HG03432 (cell line): ENCODE data around the gene YAF2.
"Not testable (repeated sequence)": the region's sequence is repeated elsewhere in the genome, so short reads cannot be mapped to it uniquely, and the experiment has no call there.

Source experiments
- ATAC-seq: cut with Tn5 transposase; IDR thresholded peaks from one replicate; pipeline ENCODE4 v1.9.1; 2021; ENCODE audit warnings: mild to moderate bottlenecking, moderate library complexity; ENCODE audit not compliant: unreplicated experiment

The YAF2 gene

GRCh38 chr12:42199007-42199406, 39.0 kb downstream of the YAF2 start:
- no peak for ATAC-seq

GRCh38 chr12:42196723-42197603, 41.1 kb downstream of the YAF2 start:
- ATAC-seq, result no peak

GRCh38 chr12:42192686-42193085, 45.4 kb downstream of the YAF2 start:
- no peak for ATAC-seq

DNA sequence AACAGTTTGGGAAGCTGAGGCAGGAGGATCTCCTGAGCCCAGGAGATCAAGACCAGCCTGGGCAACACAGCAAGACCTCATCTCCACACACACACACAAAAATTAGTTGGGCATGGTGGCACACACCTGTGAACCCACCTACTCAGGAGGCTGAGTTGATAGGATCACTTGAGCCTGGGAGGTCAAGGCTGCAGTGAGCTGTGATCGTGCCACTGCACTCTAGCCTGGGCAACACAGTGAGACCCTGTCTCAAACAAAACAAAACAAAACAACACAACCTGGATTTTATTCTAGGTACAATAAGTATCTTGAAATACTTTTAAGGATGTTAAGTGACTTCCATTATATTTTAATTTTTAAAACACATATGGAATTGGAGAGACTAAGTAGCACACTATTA, 45.8 kb downstream of the YAF2 start:
- ATAC-seq, result no peak

DNA sequence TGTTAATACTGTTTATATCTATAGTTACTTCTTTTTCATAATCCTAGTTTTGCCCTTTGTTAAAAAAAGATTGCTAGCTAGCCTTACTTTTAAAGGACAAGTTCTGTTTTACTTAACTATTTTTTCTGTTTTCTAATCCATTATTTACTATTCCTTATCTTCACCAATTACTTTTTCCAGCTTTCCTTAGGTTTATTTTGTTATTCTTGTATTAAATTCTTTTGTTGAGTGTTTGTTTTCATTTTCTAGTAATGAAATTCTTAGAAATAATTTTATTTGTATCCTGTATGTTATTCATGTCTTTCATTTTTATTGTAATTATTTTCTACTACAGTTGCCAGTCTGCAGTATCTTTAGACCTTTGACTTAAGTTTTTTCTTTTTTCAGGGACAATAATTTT, 47.7 kb downstream of the YAF2 start:
- no peak for ATAC-seq

GRCh38 chr12:42188275-42188674, 49.8 kb downstream of the YAF2 start:
- ATAC-seq, result not testable (repeated sequence)

GRCh38 chr12:42187799-42188198, 50.2 kb downstream of the YAF2 start:
- no peak for ATAC-seq

- peak; percentile 64 for ATAC-seq
Observed at GRCh38 chr12:42186793-42187192, 51.3 kb downstream of the YAF2 start.

GRCh38 chr12:42182394-42182793, 55.7 kb downstream of the YAF2 start:
- no peak for ATAC-seq

DNA sequence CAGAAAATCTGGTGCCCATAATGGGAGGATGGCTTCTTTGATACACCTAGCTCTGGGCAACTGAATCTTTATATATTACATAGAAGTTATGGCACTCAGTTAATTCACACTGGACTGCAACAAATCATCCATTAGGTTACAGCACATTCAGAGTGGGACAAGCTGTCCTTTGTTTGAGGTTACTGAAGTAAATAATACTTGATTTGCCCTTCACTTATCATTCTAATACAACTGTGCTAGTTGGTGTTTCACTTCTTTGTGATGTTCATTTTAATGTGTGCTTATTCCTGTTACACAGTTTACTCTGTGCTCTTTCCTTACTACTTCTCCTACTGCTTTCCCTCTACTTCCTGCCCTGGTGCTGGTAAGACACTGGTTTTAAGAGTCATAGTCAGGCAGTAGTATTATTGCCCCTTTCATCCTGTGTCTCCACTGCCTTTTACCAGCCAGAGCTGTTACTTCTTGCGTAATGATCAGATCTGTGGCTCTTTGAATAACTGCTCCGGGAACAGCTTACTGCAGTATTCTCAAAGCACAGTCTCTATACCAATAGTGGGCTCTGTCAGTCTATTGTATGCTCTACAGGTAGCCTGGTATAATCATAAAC, 57.0 kb downstream of the YAF2 start:
- no peak for ATAC-seq

DNA sequence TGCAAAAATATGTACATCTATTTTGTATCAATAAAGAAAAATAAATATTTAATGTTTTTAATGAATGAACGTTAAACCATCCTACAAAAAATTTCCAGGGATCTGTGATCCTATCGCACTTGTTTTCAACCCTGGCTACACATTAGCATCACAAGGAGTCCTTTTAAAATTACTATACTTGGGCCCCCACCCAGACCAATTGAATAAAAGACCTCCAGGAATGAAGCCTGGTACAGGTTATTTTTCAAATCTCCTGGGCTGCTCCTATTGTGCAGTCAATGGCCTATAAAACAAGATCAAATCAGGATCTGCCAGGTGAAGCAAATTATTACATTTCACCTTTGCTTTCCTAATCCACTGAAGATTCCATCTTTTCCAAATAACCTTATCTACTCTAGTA, 59.9 kb downstream of the YAF2 start:
- ATAC-seq, result no peak

GRCh38 chr12:42174978-42175377, 63.1 kb downstream of the YAF2 start:
- no peak for ATAC-seq

GRCh38 chr12:42173961-42174521, 64.0 kb downstream of the YAF2 start:
- ATAC-seq, result no peak

- ATAC-seq, result no peak
Observed at GRCh38 chr12:42172441-42173210, 65.4 kb downstream of the YAF2 start.

DNA sequence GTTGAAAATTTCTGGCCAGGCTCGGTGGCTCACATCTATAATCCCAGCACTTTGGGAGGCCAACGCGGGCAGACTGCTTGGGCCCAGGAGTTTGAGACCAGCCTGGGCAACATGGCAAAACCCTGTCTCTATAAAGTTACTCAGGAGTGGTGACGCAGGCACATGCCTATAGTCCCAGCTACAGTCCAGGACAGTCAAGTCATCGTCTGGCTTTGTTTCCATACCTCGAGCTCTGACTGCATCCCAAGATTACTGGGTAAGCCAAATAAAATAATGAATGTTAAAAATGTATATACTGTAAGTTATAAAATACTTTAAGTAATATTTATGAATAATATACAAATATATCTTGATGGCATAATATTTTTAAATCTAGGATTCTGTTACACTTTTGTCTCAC, 70.3 kb downstream of the YAF2 start:
- no peak for ATAC-seq

DNA sequence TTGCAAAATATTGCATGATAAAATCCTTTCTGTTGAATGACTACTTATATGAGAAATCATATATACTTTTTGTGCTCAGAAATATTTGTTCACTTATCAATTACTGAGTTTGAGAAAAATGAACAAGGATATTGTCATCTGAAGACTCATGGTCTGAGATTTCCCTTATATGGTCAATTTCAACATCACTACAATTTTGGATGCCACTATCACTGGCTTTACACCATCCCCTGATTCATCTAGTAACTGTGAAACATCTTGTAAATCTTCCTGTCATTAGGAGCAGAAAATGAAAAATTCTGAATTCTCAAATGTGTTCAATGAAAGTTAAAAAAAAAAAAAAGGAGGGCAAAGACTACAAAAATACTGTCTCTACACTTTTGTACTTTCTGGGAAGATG, 71.5 kb downstream of the YAF2 start:
- no peak for ATAC-seq

GRCh38 chr12:42163913-42164312, 74.1 kb downstream of the YAF2 start:
- no peak for ATAC-seq

- ATAC-seq, result no peak
Observed at GRCh38 chr12:42162965-42163364, 75.1 kb downstream of the YAF2 start.

- no peak for ATAC-seq
Observed at GRCh38 chr12:42162193-42162592, 75.9 kb downstream of the YAF2 start.

- ATAC-seq, result no peak
Observed at GRCh38 chr12:42161529-42161928, 76.5 kb downstream of the YAF2 start.

DNA sequence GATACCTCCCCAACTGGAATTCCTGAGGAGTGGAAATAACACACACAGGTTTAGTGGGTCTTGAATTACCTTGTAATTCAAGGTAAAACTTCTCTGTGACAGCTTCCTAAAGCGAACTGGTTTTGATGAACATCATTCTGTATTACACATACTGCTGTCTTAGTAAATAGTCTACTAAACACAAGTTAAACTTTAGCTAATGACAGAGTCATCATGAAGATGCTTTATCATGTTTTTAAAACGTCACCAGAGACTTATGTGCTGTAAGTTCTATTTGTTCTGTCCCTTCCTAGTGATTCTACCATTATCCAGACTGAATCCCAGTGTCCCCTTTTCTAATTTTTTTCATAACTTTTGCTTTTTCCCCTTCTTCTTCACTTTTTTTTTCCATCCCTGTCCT, 81.8 kb downstream of the YAF2 start:
- ATAC-seq, result no peak
